Skin of body (tissue), 2 donors: ENCODE results near the gene EML6. TPM values are rescaled to one million over a fixed set of nuclear protein-coding genes. Genes with fewer than 3 reads are reported as not detected.

Source experiments
- DNase-seq: peaks from one replicate; lab custom pipeline; 2025; lab: John Stamatoyannopoulos, UW
- total RNA-seq: library from RNA; depleted of rRNA; stranded (reverse); fragments of >200 nt; gene quantifications from one replicate; pipeline ENCODE4 v1.2.3, GENCODE V29; 2014

The EML6 gene
- total RNA-seq, 1 donor from 2014 or later = 2.6 TPM

GRCh38 chr2:54908591-54908990 lies 185.1 kb downstream of the EML6 start:
- no peak for DNase-seq

GRCh38 chr2:54909001-54909400 lies 185.5 kb downstream of the EML6 start:
- DNase-seq = no peak

GRCh38 chr2:54912305-54912704 lies 188.8 kb downstream of the EML6 start:
- DNase-seq = no peak

- DNase-seq = no peak
Observed at GRCh38 chr2:54912893-54913292, 189.4 kb downstream of the EML6 start.

- no peak for DNase-seq
Observed at GRCh38 chr2:54914637-54915036, 191.2 kb downstream of the EML6 start.

GRCh38 chr2:54915101-54915500 lies 191.6 kb downstream of the EML6 start:
- DNase-seq = no peak

- no peak for DNase-seq
Observed at GRCh38 chr2:54916637-54917036, 193.2 kb downstream of the EML6 start.

GRCh38 chr2:54918647-54919280 lies 195.3 kb downstream of the EML6 start:
- no peak for DNase-seq

GRCh38 chr2:54920660-54921059 lies 197.2 kb downstream of the EML6 start:
- DNase-seq = no peak

GRCh38 chr2:54924121-54924520 lies 200.7 kb downstream of the EML6 start:
- no peak for DNase-seq

- no peak for DNase-seq
Observed at GRCh38 chr2:54925022-54925421, 201.6 kb downstream of the EML6 start.

- DNase-seq = no peak
Observed at GRCh38 chr2:54927085-54927750, 203.8 kb downstream of the EML6 start.

GRCh38 chr2:54927751-54928615 lies 204.5 kb downstream of the EML6 start:
- DNase-seq = no peak

GRCh38 chr2:54928719-54929118 lies 205.3 kb downstream of the EML6 start:
- no peak for DNase-seq

GRCh38 chr2:54931473-54931872 lies 208.0 kb downstream of the EML6 start:
- DNase-seq = no peak

- DNase-seq = no peak
Observed at GRCh38 chr2:54935389-54935788, 211.9 kb downstream of the EML6 start.

GRCh38 chr2:54936766-54937165 lies 213.3 kb downstream of the EML6 start:
- no peak for DNase-seq

- DNase-seq = no peak
Observed at GRCh38 chr2:54939446-54940118, 216.1 kb downstream of the EML6 start.

GRCh38 chr2:54940723-54941122 lies 217.3 kb downstream of the EML6 start:
- no peak for DNase-seq

- DNase-seq = no peak
Observed at GRCh38 chr2:54941248-54941984, 218.0 kb downstream of the EML6 start.

GRCh38 chr2:54942373-54942772 lies 218.9 kb downstream of the EML6 start:
- DNase-seq = no peak
